Measurements from ENCODE around the gene UGT1A4. TPM values are rescaled to one million over a fixed set of nuclear protein-coding genes. Genes with fewer than 3 reads are reported as not detected.

The UGT1A4 gene
- total and polyA plus RNA-seq, 10 of the 15 experiments (the other 5 are each of a cell fraction or from before 2014, with no cell fraction given), result not detected

DNA sequence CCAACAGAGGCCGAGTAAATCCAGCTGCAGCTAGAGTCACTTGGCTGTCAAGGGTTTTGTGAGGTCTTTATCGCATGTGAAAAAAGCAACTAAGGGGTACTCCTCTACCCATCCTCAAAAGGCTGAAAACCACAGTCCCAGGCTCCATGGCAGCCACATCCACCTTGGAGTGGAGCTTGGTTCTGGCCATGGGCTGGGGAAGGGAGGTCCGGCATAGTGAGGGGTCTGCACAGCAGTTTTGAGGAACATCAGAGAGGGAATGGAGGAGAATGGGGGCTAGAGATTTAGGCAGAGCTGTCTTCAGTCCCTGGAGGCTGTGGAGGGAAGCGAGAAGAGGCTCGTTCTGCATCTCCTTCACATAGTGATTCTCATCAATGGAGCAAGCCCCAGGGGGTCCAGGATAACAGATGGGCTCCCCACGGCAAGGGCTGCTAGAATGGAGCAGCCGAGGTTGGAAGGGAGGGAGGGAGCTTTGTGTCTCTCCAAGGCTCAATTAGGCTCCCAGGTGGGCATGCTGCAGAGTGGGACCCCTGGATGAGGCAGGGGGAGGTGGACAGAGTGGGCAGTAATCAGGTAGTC, 80.6 kb downstream of the UGT1A4 start (continued):
- TF ChIP-seq, protein P1, sequence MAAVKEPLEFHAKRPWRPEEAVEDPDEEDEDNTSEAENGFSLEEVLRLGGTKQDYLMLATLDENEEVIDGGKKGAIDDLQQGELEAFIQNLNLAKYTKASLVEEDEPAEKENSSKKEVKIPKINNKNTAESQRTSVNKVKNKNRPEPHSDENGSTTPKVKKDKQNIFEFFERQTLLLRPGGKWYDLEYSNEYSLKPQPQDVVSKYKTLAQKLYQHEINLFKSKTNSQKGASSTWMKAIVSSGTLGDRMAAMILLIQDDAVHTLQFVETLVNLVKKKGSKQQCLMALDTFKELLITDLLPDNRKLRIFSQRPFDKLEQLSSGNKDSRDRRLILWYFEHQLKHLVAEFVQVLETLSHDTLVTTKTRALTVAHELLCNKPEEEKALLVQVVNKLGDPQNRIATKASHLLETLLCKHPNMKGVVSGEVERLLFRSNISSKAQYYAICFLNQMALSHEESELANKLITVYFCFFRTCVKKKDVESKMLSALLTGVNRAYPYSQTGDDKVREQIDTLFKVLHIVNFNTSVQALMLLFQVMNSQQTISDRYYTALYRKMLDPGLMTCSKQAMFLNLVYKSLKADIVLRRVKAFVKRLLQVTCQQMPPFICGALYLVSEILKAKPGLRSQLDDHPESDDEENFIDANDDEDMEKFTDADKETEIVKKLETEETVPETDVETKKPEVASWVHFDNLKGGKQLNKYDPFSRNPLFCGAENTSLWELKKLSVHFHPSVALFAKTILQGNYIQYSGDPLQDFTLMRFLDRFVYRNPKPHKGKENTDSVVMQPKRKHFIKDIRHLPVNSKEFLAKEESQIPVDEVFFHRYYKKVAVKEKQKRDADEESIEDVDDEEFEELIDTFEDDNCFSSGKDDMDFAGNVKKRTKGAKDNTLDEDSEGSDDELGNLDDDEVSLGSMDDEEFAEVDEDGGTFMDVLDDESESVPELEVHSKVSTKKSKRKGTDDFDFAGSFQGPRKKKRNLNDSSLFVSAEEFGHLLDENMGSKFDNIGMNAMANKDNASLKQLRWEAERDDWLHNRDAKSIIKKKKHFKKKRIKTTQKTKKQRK (IDR thresholded peaks at IDR 0.05; ENCODE audit: low read depth, low read length), result no peak

GRCh38 chr2:233799716-233800115, 81.2 kb downstream of the UGT1A4 start:
- Histone ChIP-seq H3K4me1 (ENCODE audit: control insufficient read depth, insufficient read depth, low read length) (no peaks in the 10 kb centered on the region), H3K79me2 (ENCODE audit: control insufficient read depth, insufficient read depth, low read length) (no peaks in the 10 kb centered on the region), H2AFZ (ENCODE audit: control insufficient read depth, low read depth, low read length) (no peak overlapping the region), H3K9me3 (replicated peaks; ENCODE audit: control insufficient read depth, insufficient read depth, low read length) (no peaks in the 10 kb centered on the region), H3K4me2 (ENCODE audit: control insufficient read depth, insufficient read depth) (no peak overlapping the region), H3K4me3 (no peak overlapping the region), H3K27ac (ENCODE audit: control insufficient read depth, insufficient read depth) (no peak overlapping the region), H3K27me3 (replicated peaks in 1 of 2; ENCODE audit: control insufficient read depth in 2 of 2, insufficient read depth in 2 of 2, low read length in 1 of 2) (no peaks in the 10 kb centered on the region; a peak in 1 of 4 replicates), H4K20me1 (ENCODE audit: control insufficient read depth, insufficient read depth) (no peaks in the 10 kb centered on the region), H3K36me3 (ENCODE audit: control insufficient read depth in 2 of 2, insufficient read depth in 2 of 2, low read length in 1 of 2) (no peaks in the 10 kb centered on the region), H3K9ac (ENCODE audit: control insufficient read depth, insufficient read depth, low read length) (no peak overlapping the region)
- DNase-seq (ENCODE audit: low read depth, low spot score) (no peak), FAIRE-seq (no peak), ATAC-seq (no peak)
- CTCF ChIA-PET, result no interaction called here
- SMC1A ChIA-PET (ENCODE audit: uncharacterized antibody, unreplicated experiment), result no interaction called here
- POLR2A ChIA-PET, result no interaction called here
- TF ChIP-seq MLLT1 (IDR thresholded peaks at IDR 0.05) (no peak), ZNF384 (IDR thresholded peaks at IDR 0.05; ENCODE audit: borderline replicate concordance, low read depth, low read length) (no peak), SMARCA5 (IDR thresholded peaks at IDR 0.05) (no peak)
- TF ChIP-seq, protein P1 (IDR thresholded peaks at IDR 0.05; ENCODE audit: low read depth, low read length), result no peak
- 43% methylated on average over 5 of the region's 5 CpGs for WGBS (ENCODE audit: insufficient coverage, insufficient replicate concordance, low lambda C conversion rate, missing lambda C conversion rate)
- in situ Hi-C loops (cut with MboI) (no loop called here), intact Hi-C loops (cut with micrococcal nuclease; ENCODE audit: unreplicated experiment) (no loop called here)
- RAD21 ChIA-PET (ENCODE audit: unreplicated experiment), result no interaction called here
- BruUV-seq (replicated peaks), result no TSS peak

Data from GM12878 (cell line).